ENCODE data around the gene TMEM127.
"Not testable (repeated sequence)": the region's sequence is repeated elsewhere in the genome, so short reads cannot be mapped to it uniquely, and the experiment has no call there.

TMEM127 gene

GRCh38 chr2:96239745-96240264 is 26.0 kb downstream of the TMEM127 start:
- no peak for DNase-seq

- DNase-seq = no peak
Observed at GRCh38 chr2:96239091-96239490, 26.7 kb downstream of the TMEM127 start.

- DNase-seq = no peak
Observed at GRCh38 chr2:96238266-96238665, 27.5 kb downstream of the TMEM127 start.

GRCh38 chr2:96236882-96237281 is 28.9 kb downstream of the TMEM127 start:
- DNase-seq = no peak

- DNase-seq = no peak
Observed at GRCh38 chr2:96233880-96234316, 31.9 kb downstream of the TMEM127 start.

GRCh38 chr2:96233436-96233835 is 32.4 kb downstream of the TMEM127 start:
- no peak for DNase-seq

- no peak for DNase-seq
Observed at GRCh38 chr2:96231316-96231715, 34.5 kb downstream of the TMEM127 start.

- DNase-seq = no peak
Observed at GRCh38 chr2:96225016-96225533, 40.7 kb downstream of the TMEM127 start.

GRCh38 chr2:96221106-96221505 is 44.7 kb downstream of the TMEM127 start:
- not testable (repeated sequence) for DNase-seq

GRCh38 chr2:96219959-96220358 is 45.8 kb downstream of the TMEM127 start:
- not testable (repeated sequence) for DNase-seq

- DNase-seq = no peak
Observed at GRCh38 chr2:96218508-96219131, 47.2 kb downstream of the TMEM127 start.

- DNase-seq = no peak
Observed at GRCh38 chr2:96214554-96214953, 51.2 kb downstream of the TMEM127 start.

- no peak for DNase-seq
Observed at GRCh38 chr2:96213379-96213778, 52.4 kb downstream of the TMEM127 start.

- no peak for DNase-seq
Observed at GRCh38 chr2:96212339-96212738, 53.5 kb downstream of the TMEM127 start.

GRCh38 chr2:96209729-96210085 is 56.1 kb downstream of the TMEM127 start:
- DNase-seq = no peak

- peak; percentile 16 for DNase-seq
Observed at GRCh38 chr2:96209011-96209728, 56.6 kb downstream of the TMEM127 start.

- peak; percentile 92 for DNase-seq
Observed at GRCh38 chr2:96208143-96209010, 57.4 kb downstream of the TMEM127 start, which contains the start of gene STARD7. STARD7 (minus strand) TSS chr2:96208827; CDS start chr2:96208434, 393 bp downstream.

- no peak for DNase-seq
Observed at GRCh38 chr2:96207774-96208142, 58.0 kb downstream of the TMEM127 start.

GRCh38 chr2:96207073-96207773 is 58.6 kb downstream of the TMEM127 start:
- no peak for DNase-seq

GRCh38 chr2:96205888-96206287 is 59.9 kb downstream of the TMEM127 start:
- no peak for DNase-seq

GRCh38 chr2:96204836-96205624 is 60.8 kb downstream of the TMEM127 start:
- peak; percentile 6 for DNase-seq
